ENCODE measurements around the gene PFDN4. TPM values are rescaled to one million over a fixed set of nuclear protein-coding genes. Genes with fewer than 3 reads are reported as not detected.

The PFDN4 gene
- total and polyA plus RNA-seq, 4 donors = 19.8 to 120 (median 45.4) TPM

GRCh38 chr20:54172532-54172855 lies 35.4 kb upstream of the PFDN4 start:
- no peak overlapping the region for H3K4me3 ChIP-seq (ENCODE audit: low read length in 2 of 2)
- no peaks in the 10 kb centered on the region for H3K4me1 ChIP-seq (ENCODE audit: control insufficient read depth in 1 of 2, insufficient read depth in 2 of 2, low read length in 2 of 2)
- 8 to 10% methylated on average over 12 of the region's 12 CpGs for WGBS, 2 donors
- no peak overlapping the region for H3K27ac ChIP-seq (ENCODE audit: low read depth in 1 of 2, low read length in 2 of 2)
- intact Hi-C loops (cut with DNase I) = no loop called here
- H3K9me3 ChIP-seq (ENCODE audit: control insufficient read depth, low read length) = no peaks in the 10 kb centered on the region
- ATAC-seq (ENCODE audit: low FRiP score) (no peak), DNase-seq (no peak)
- peaks cover 0 to 2% of the 10 kb centered on the region in 2 donors for H3K27me3 ChIP-seq (ENCODE audit: control insufficient read depth in 1 of 2, insufficient read depth in 2 of 2, low read length in 1 of 2)
- no peaks in the 10 kb centered on the region for H3K36me3 ChIP-seq (ENCODE audit: control insufficient read depth in 1 of 2, insufficient read depth in 2 of 2, low read length in 1 of 2)

GRCh38 chr20:54172856-54173652 lies 34.8 kb upstream of the PFDN4 start:
- H3K27ac ChIP-seq (ENCODE audit: low read depth in 1 of 2, low read length in 2 of 2) = no peak overlapping the region
- no peak overlapping the region for H3K4me3 ChIP-seq (ENCODE audit: low read length in 2 of 2)
- 1% methylated on average over 62 to 66 of the region's 66 CpGs for WGBS, 2 donors
- no peaks in the 10 kb centered on the region for H3K9me3 ChIP-seq (ENCODE audit: control insufficient read depth, low read length)
- intact Hi-C loops (cut with DNase I) = no loop called here
- peaks cover 0 to 2% of the 10 kb centered on the region in 2 donors for H3K27me3 ChIP-seq (ENCODE audit: control insufficient read depth in 1 of 2, insufficient read depth in 2 of 2, low read length in 1 of 2)
- no peaks in the 10 kb centered on the region for H3K4me1 ChIP-seq (ENCODE audit: control insufficient read depth in 1 of 2, insufficient read depth in 2 of 2, low read length in 2 of 2)
- no peak for DNase-seq
- H3K36me3 ChIP-seq (ENCODE audit: control insufficient read depth in 1 of 2, insufficient read depth in 2 of 2, low read length in 1 of 2) = no peaks in the 10 kb centered on the region
- ATAC-seq (ENCODE audit: low FRiP score) = no peak

GRCh38 chr20:54173653-54174456 lies 34.0 kb upstream of the PFDN4 start, which contains the start of gene CYP24A1:
TSS of gene CYP24A1 (minus strand) at chr20:54173986. CDS start at chr20:54173579, 407 bp downstream.
- H3K9me3 ChIP-seq (ENCODE audit: control insufficient read depth, low read length) = no peaks in the 10 kb centered on the region
- H3K27me3 ChIP-seq (ENCODE audit: control insufficient read depth in 1 of 2, insufficient read depth in 2 of 2, low read length in 1 of 2) = peaks cover 0 to 2% of the 10 kb centered on the region in 2 donors
- H3K4me3 ChIP-seq (ENCODE audit: low read length in 2 of 2) = peak within 1 kb of the TSS in 1 of 2 donors; percentile 23
- no peaks in the 10 kb centered on the region for H3K4me1 ChIP-seq (ENCODE audit: control insufficient read depth in 1 of 2, insufficient read depth in 2 of 2, low read length in 2 of 2)
- 1% methylated on average over 43 to 61 of the region's 61 CpGs for WGBS, 2 donors
- H3K27ac ChIP-seq (ENCODE audit: low read depth in 1 of 2, low read length in 2 of 2) = no peak within 1 kb of the TSS
- ATAC-seq (ENCODE audit: low FRiP score) (peak; percentile 38), DNase-seq (no peak)
- H3K36me3 ChIP-seq (ENCODE audit: control insufficient read depth in 1 of 2, insufficient read depth in 2 of 2, low read length in 1 of 2) = no peaks in the 10 kb centered on the region
- intact Hi-C loops (cut with DNase I) = no loop called here

- ATAC-seq (ENCODE audit: low FRiP score) (no peak), DNase-seq (no peak)
- no peak overlapping the region for H3K27ac ChIP-seq (ENCODE audit: low read depth in 1 of 2, low read length in 2 of 2)
- no peaks in the 10 kb centered on the region for H3K9me3 ChIP-seq (ENCODE audit: control insufficient read depth, low read length)
- H3K27me3 ChIP-seq (ENCODE audit: control insufficient read depth in 1 of 2, insufficient read depth in 2 of 2, low read length in 1 of 2) = peaks cover 0 to 2% of the 10 kb centered on the region in 2 donors
- H3K4me3 ChIP-seq (ENCODE audit: low read length in 2 of 2) = no peak overlapping the region
- H3K36me3 ChIP-seq (ENCODE audit: control insufficient read depth in 1 of 2, insufficient read depth in 2 of 2, low read length in 1 of 2) = no peaks in the 10 kb centered on the region
- no peaks in the 10 kb centered on the region for H3K4me1 ChIP-seq (ENCODE audit: control insufficient read depth in 1 of 2, insufficient read depth in 2 of 2, low read length in 2 of 2)
- 3 to 7% methylated on average over 18 of the region's 18 CpGs for WGBS, 2 donors
- intact Hi-C loops (cut with DNase I) = no loop called here
Observed at GRCh38 chr20:54174457-54175175, 33.3 kb upstream of the PFDN4 start.

- H3K27me3 ChIP-seq (ENCODE audit: control insufficient read depth in 1 of 2, insufficient read depth in 2 of 2, low read length in 1 of 2) = peaks cover 0 to 3% of the 10 kb centered on the region in 2 donors
- ATAC-seq (ENCODE audit: low FRiP score) = no peak
- H3K27ac ChIP-seq (ENCODE audit: low read depth in 1 of 2, low read length in 2 of 2) = no peak overlapping the region
- H3K4me3 ChIP-seq (ENCODE audit: low read length in 2 of 2) = no peak overlapping the region
- H3K36me3 ChIP-seq (ENCODE audit: control insufficient read depth in 1 of 2, insufficient read depth in 2 of 2, low read length in 1 of 2) = no peaks in the 10 kb centered on the region
- no peak for DNase-seq
- WGBS, 2 donors = 86 to 95% methylated on average over 2 of the region's 2 CpGs
- intact Hi-C loops (cut with DNase I) = no loop called here
- no peaks in the 10 kb centered on the region for H3K4me1 ChIP-seq (ENCODE audit: control insufficient read depth in 1 of 2, insufficient read depth in 2 of 2, low read length in 2 of 2)
- no peaks in the 10 kb centered on the region for H3K9me3 ChIP-seq (ENCODE audit: control insufficient read depth, low read length)
Observed at GRCh38 chr20:54176610-54177009, 31.3 kb upstream of the PFDN4 start.

GRCh38 chr20:54177378-54177777 lies 30.5 kb upstream of the PFDN4 start:
- Histone ChIP-seq H3K36me3 (ENCODE audit: control insufficient read depth in 1 of 2, insufficient read depth in 2 of 2, low read length in 1 of 2) (no peaks in the 10 kb centered on the region), H3K27me3 (ENCODE audit: control insufficient read depth in 1 of 2, insufficient read depth in 2 of 2, low read length in 1 of 2) (peaks cover 0 to 3% of the 10 kb centered on the region in 2 donors), H3K27ac (ENCODE audit: low read depth in 1 of 2, low read length in 2 of 2) (no peak overlapping the region), H3K4me1 (ENCODE audit: control insufficient read depth in 1 of 2, insufficient read depth in 2 of 2, low read length in 2 of 2) (no peaks in the 10 kb centered on the region), H3K9me3 (ENCODE audit: control insufficient read depth, low read length) (no peaks in the 10 kb centered on the region), H3K4me3 (ENCODE audit: low read length in 2 of 2) (no peak overlapping the region)
- DNase-seq = no peak
- 83 to 84% methylated on average over 6 of the region's 6 CpGs for WGBS, 2 donors
- no peak for ATAC-seq (ENCODE audit: low FRiP score)
- intact Hi-C loops (cut with DNase I) = no loop called here

GRCh38 chr20:54178256-54178655 lies 29.6 kb upstream of the PFDN4 start:
- peaks cover 0 to 3% of the 10 kb centered on the region in 2 donors for H3K27me3 ChIP-seq (ENCODE audit: control insufficient read depth in 1 of 2, insufficient read depth in 2 of 2, low read length in 1 of 2)

GRCh38 chr20:54179946-54180345 lies 27.9 kb upstream of the PFDN4 start:
- 68 to 71% methylated on average over 2 of the region's 2 CpGs for WGBS, 2 donors
- no peaks in the 10 kb centered on the region for H3K4me1 ChIP-seq (ENCODE audit: control insufficient read depth in 1 of 2, insufficient read depth in 2 of 2, low read length in 2 of 2)
- intact Hi-C loops (cut with DNase I) = no loop called here
- ATAC-seq (ENCODE audit: low FRiP score) (no peak), DNase-seq (no peak)
- H3K27ac ChIP-seq (ENCODE audit: low read depth in 1 of 2, low read length in 2 of 2) = no peak overlapping the region
- no peaks in the 10 kb centered on the region for H3K9me3 ChIP-seq (ENCODE audit: control insufficient read depth, low read length)
- peaks cover 0 to 1% of the 10 kb centered on the region in 2 donors for H3K27me3 ChIP-seq (ENCODE audit: control insufficient read depth in 1 of 2, insufficient read depth in 2 of 2, low read length in 1 of 2)
- no peaks in the 10 kb centered on the region for H3K36me3 ChIP-seq (ENCODE audit: control insufficient read depth in 1 of 2, insufficient read depth in 2 of 2, low read length in 1 of 2)
- H3K4me3 ChIP-seq (ENCODE audit: low read length in 2 of 2) = no peak overlapping the region

More at GRCh38 chr20:54178256-54178655, 29.6 kb upstream of the PFDN4 start:
- ATAC-seq (ENCODE audit: low FRiP score) (no peak), DNase-seq (no peak)
- Histone ChIP-seq H3K4me3 (ENCODE audit: low read length in 2 of 2) (no peak overlapping the region), H3K4me1 (ENCODE audit: control insufficient read depth in 1 of 2, insufficient read depth in 2 of 2, low read length in 2 of 2) (no peaks in the 10 kb centered on the region), H3K27ac (ENCODE audit: low read depth in 1 of 2, low read length in 2 of 2) (no peak overlapping the region), H3K9me3 (ENCODE audit: control insufficient read depth, low read length) (no peaks in the 10 kb centered on the region), H3K36me3 (ENCODE audit: control insufficient read depth in 1 of 2, insufficient read depth in 2 of 2, low read length in 1 of 2) (no peaks in the 10 kb centered on the region)
- intact Hi-C loops (cut with DNase I) = no loop called here
- WGBS, 2 donors = 68 to 72% methylated on average over 2 of the region's 2 CpGs
